ENCODE data around the gene PDZRN4.

- no peak for TF ChIP-seq POLR2A (IDR thresholded peaks at IDR 0.05)
- no peak for TF ChIP-seq CTCF (IDR thresholded peaks at IDR 0.05)
- TF ChIP-seq EP300 (IDR thresholded peaks at IDR 0.05) = no peak
- no peak for TF ChIP-seq POLR2AphosphoS5 (IDR thresholded peaks at IDR 0.05)
These were observed 291.3 kb downstream of the PDZRN4 start for GRCh38 chr12:41479426-41479825.

Measured in suprapubic skin (tissue), 4 donors.